NCI-H2171 treated with DMSO at 0.1 percent for 48 hours (cell line): ENCODE results near the gene PTPN2.

ENCODE experiments used
- DNase-seq: peaks from one replicate; lab custom pipeline; 2025; lab: John Stamatoyannopoulos, UW

Gene PTPN2

GRCh38 chr18:12825230-12825629, 58.8 kb downstream of the PTPN2 start:
- no peak for DNase-seq

- DNase-seq: no peak
Measured at GRCh38 chr18:12823892-12824291, 60.1 kb downstream of the PTPN2 start.

- no peak for DNase-seq
Measured at GRCh38 chr18:12821408-12821807, 62.6 kb downstream of the PTPN2 start.

GRCh38 chr18:12820506-12820905, 63.5 kb downstream of the PTPN2 start:
- DNase-seq: no peak

GRCh38 chr18:12819841-12820240, 64.2 kb downstream of the PTPN2 start:
- no peak for DNase-seq

GRCh38 chr18:12819322-12819721, 64.7 kb downstream of the PTPN2 start:
- no peak for DNase-seq

GRCh38 chr18:12818243-12818642, 65.8 kb downstream of the PTPN2 start:
- no peak for DNase-seq

- DNase-seq: no peak
Measured at GRCh38 chr18:12816451-12816850, 67.6 kb downstream of the PTPN2 start.

DNA sequence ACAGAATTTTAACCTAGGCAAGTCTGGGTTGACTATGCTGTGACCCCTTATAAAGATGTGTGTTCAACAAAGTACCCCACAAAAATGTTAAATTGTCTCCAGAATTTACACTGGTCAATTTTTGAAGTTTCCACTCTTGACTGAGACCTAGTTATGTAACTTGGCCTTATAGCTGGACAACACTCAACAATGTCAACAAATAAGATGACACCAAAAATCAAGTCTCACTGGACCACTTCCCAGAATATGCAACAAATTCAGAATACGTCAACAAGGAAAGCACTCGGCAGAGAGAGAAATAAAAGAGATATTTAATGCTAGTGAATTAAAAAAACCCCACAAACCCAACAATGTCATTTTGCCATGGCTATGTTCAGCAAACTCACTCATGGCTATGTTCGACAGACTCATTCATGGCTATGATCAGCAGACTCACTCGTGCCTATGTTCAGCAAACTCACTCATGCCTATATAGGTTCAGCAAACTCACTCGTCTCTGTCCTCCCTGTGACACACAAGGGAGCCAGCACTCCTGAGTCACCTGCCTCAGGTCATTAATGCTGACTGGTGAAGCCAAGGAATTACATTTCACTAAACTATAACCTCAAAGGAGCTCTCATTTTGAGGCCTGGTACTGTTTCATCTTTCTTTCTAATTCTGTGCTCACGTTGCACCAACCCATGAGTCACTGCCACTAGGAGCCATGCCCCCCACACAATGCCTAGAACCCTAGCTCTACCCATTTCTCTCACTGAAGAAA, 72.7 kb downstream of the PTPN2 start:
- DNase-seq: no peak

DNA sequence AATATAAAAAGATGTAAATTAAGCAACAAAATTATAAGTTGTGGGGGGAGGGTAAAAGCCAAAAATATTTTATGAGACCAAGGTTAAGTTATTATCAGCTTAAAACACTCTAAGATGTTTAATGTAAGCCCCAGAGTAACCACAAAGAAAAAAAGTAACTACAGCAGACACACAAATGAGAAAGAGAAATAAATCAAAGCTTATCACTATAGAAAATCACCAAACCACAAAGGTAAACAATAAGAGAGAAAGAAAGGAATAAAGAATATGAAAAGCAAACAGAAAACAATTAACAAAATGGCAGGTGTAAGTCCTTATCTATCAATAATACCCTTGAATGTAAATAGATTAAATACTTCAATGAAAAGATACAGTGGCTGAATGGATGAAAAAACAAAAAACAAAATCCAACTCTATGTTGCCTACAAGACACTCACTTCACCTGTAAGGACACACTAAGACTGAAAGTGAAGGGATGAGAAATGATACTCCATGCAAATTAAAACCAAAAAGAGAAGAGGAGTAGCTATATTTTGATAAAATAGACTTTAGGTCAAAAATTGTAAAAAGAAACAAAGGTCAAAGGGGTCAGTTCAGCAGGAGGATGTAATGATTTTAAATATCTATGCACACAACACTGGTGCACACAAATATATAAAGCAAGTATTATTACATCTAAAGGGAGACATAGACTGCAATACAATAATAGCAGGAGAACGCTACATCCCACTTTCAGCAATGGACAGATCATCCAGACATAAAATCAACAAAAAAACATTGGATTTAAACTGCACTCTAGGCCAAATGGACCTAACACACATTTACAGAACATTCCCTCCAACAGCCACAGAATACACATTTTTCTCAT, 80.7 kb downstream of the PTPN2 start:
- DNase-seq: no peak

DNA sequence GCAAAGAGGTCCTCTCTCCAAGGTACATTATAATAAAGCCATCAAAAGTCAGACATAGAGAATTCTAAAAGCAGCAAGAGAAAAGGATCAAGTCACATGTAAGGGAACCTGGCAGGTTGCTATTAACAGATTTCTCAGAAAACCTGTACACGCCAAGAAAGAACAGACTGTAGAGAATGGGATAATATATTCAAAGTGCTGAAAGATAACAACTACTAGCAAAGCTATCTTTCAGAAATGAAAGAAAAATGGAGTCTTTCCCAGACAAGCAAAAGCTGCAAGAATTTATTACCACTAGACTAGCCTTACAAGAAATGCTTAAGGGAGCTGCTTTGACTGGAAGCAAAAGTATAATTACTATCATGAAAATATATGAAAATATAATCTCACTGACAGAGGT, 81.5 kb downstream of the PTPN2 start:
- DNase-seq: no peak

DNA sequence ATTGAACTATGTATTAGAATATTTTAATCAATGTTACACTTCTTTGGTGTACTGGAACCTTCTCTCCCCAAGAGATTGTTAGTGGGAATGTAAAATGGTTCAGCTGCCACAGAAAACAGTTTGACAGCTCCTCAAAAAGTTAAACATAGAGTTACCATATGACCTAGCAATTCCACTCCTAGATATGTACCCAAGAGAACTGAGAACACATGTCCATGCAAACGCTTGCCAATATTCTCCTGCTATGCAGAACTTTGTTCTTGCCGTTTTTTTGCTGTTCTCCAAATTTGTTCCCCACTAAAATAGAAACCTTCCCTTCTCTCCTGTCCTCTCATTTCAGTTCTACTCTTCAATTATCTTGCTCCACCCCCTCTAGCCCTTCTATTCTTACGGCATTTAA, 87.6 kb downstream of the PTPN2 start:
- DNase-seq: no peak

DNA sequence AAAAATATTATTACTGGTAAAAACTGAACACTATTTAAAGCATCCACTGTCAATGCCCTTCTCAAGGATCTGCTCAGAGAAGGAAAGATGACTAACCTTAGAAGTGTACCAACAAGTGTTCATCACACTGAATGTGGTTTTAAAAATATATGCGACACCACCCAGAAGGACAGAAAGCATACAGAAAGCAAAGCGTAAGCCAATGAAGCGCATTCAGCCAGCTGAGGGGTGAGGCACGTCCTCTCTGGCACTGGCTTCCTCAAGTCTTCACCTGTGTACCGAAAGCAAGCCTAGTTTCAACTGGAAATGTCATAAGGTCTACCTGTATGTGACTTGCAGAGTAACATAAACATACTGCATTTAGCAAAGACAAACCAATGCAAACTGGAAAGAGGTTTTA, 92.4 kb downstream of the PTPN2 start:
- no peak for DNase-seq

GRCh38 chr18:12786669-12787068, 97.4 kb downstream of the PTPN2 start:
- DNase-seq: no peak

DNA sequence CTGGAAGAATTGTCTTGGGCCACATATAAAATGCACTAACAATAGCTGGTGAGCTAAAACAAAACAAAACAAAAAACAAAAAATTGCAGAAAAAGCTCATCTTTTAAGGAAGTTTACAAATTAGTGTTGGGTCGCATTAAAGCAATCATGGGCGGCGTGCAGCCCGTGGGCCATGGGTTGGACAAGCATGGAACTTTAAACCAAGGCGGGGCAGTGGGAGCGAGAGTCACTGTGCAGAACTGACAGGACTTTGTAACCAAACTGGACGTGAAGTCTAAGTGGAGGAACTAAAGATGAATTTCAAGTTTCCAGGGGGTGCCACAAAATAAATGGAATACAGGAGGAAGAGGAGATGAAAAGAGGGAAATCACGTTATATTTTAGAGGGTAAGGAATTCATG, 100.5 kb downstream of the PTPN2 start:
- no peak for DNase-seq

- DNase-seq: no peak
Measured at GRCh38 chr18:12782521-12782920, 101.5 kb downstream of the PTPN2 start.

DNA sequence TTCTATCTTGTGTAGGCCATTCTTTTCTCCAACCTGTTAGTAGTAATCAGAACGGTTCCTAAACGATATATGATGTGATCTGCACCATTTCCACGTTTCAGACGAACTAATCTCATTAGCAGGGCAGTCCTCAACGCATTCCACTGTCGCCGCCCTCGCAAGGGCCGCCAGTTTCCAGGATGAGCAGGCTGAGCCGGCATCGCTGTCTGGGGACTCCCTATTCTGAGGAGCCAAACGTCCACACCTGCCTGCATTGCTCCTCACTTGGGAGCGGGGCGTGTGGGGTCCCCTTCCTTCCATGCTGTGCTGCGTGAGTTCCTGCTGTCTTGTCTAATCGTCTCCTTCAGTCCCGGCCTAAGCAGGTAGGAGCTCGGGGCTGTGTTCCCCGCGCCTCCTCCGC, 104.6 kb downstream of the PTPN2 start:
- no peak for DNase-seq

DNA sequence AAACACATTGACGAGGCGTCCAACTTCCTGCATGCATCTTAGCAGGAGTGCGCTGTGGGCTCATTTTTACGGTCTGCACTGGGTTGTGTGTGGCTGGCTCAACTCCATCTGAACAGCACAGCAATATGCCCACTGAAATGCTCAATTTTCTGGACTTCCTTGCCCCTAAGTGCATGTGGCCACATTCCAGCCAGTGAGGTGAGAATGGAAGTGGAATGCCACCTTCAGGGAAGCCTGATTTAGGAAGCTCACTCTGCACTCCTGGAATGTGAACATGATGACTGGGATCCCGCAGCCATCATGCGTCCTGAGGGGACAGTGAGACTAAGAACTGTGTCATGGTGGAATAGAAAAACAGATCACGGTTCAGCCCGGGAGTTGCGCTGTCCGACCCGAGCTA, 105.0 kb downstream of the PTPN2 start:
- no peak for DNase-seq

DNA sequence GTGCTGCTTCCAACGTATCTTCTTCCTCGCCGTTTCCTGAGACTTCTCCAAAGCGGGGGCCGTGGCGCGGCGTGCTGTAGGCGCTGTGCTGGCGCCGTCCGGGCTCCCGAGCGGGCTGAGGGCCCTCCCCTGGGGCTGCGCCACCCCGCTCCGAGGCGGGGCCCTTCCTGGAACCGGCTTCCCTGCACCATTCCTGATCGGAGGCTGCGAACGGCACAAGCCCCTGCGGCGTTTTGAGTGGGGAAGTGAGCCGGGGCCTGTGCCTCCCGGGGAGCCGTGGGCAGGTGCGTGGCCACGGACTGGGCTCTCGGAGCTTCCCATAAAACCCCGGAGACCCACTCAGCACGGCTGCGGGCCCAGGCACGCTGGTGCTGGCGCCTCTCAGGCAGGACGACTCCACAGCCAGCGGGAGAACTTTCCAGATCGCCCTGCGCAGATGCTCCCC, 106.5 kb downstream of the PTPN2 start:
- no peak for DNase-seq

DNA sequence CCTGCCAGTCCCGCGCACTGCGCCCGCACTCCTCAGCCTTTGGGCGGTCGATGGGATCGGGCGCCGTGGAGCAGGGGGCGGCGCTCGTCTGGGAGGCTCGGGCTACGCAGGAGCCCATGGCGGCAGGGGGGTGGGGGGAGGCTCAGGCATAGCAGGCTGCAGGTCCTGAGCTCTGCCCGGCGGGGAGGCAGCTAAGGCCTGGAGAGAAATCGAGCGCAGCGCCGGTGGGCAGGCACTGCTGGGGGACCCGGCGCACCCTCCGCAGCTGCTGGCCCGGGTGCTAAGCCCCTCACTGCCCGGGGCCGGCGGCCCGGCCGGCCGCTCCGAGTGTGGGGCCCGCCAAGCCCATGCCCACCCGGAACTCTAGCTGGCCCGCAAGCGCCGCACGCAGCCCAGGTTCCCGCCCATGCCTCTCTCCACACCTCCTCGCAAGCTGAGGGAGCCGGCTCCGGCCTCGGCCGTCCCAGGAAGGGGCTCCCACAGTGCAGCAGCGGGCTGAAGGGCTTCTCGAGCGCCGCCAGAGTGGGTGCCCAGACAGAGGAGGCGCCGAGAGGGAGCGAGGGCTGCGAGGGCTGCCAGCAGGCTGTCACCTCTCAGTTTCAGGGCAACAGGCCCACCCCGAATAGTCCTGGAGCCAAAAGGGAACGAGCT, 107.1 kb downstream of the PTPN2 start:
- peak; percentile 30 for DNase-seq

- peak; percentile 15 for DNase-seq
Measured at GRCh38 chr18:12776415-12776814, 107.6 kb downstream of the PTPN2 start.

- no peak for DNase-seq
Measured at GRCh38 chr18:12774982-12775381, 109.1 kb downstream of the PTPN2 start.

GRCh38 chr18:12773369-12773768, 110.7 kb downstream of the PTPN2 start:
- no peak for DNase-seq
